Adrenal gland (tissue), 12 donors: ENCODE measurements around the gene KIR2DL4. TPM values are rescaled to one million over a fixed set of nuclear protein-coding genes. Genes with fewer than 3 reads are reported as not detected.
"Not testable (repeated sequence)": the region's sequence is repeated elsewhere in the genome, so short reads cannot be mapped to it uniquely, and the experiment has no call there.

Source experiments
- DNase-seq, 7 donors: peaks; one replicate each; pipeline ENCODE4 v3.0.0-alpha.2; 2019 to 2020
- H3K27ac ChIP-seq, 5 donors: fragments of 200-600 bp; sonication (generic) in 4 of 5; 1 replicate in 3 of 5; 2 replicates in 2 of 5; pipeline versions ENCODE4 v1.5.1 to v1.8.0; 2016 to 2020; ENCODE audit warnings: mild to moderate bottlenecking in 1 of 5
- H3K27me3 ChIP-seq: fragments of 200-600 bp; 2 replicates; pipeline ENCODE4 v1.8.0; 2021
- H3K36me3 ChIP-seq, 2 donors: fragments of 200-600 bp; replicated peaks in 1 of 2; 1 replicate in 1 of 2; 2 replicates in 1 of 2; pipeline versions ENCODE4 v1.5.1 to v1.8.0; 2018 to 2022
- H3K4me1 ChIP-seq, 2 donors: fragments of 200-600 bp; replicated peaks in 1 of 2; 1 replicate in 1 of 2; 2 replicates in 1 of 2; pipeline versions ENCODE4 v1.5.1 to v1.8.0; 2018 to 2021
- H3K4me3 ChIP-seq, 4 donors: fragments of 200-600 bp; sonication (generic) in 3 of 4; one replicate each; pipeline ENCODE4 v1.5.1; 2016 to 2018
- H3K9me3 ChIP-seq, 3 donors: fragments of 200-600 bp; sonication (generic) in 1 of 3; replicated peaks in 1 of 3; 1 replicate in 2 of 3; 2 replicates in 1 of 3; pipeline versions ENCODE4 v1.5.1 to v1.8.0; 2016 to 2021
- CTCF ChIP-seq, 6 experiments: fragments of 450-650 bp in 4 of 6; fragments of 200-600 bp in 2 of 6; sonication (generic) in 1 of 6; IDR thresholded peaks; 1 replicate in 5 of 6; 2 replicates in 1 of 6; pipeline versions ENCODE4 v1.5.1 to v1.8.0; 2016 to 2021; ENCODE audit warnings: antibody characterized with exemption in 6 of 6, mild to moderate bottlenecking in 2 of 6, moderate library complexity in 1 of 6
- POLR2A ChIP-seq, 2 donors: fragments of 450-650 bp; IDR thresholded peaks; one replicate each; pipeline ENCODE4 v1.6.1; 2017; ENCODE audit warnings: antibody characterized with exemption in 2 of 2, mild to moderate bottlenecking in 2 of 2, moderate library complexity in 1 of 2
- WGBS, 4 donors: extraction: QIAGEN DNeasy Blood & Tissue Kit in 2 of 4; methylation state at CpG; one replicate each; pipeline versions ENCODE4 v1.1.5 to v1.1.7; 2013 to 2017; 5-methylcytosine and 5-hydroxymethylcytosine counted together
- intact Hi-C, 2 donors: fragments of 100-400 bp; cut with DNase I; formaldehyde crosslinking; loops; one replicate each; pipeline versions ENCODE4 v1.14.1 to v1.15.0; 2022 to 2023
- polyA plus RNA-seq, 3 donors: library from polyadenylated mRNA; stranded (reverse); fragments of 200-250 nt in 2 of 3; fragments of 350-450 nt in 1 of 3; fragmentation: Illumina TruSeq in 1 of 3; extraction: RNeasy Lipid Tissue Mini Kit (QIAGEN cat#74804) in 1 of 3; gene quantifications; one replicate each; pipeline ENCODE4 v1.2.3, GENCODE V29; 2013 to 2014
- total RNA-seq, 9 donors: library from RNA; depleted of rRNA in 4 of 9; stranded (reverse); fragments of >200 nt in 4 of 9; fragments of 120-200 nt in 1 of 9; fragmentation: NEBNext Ultra II Directional in 1 of 9; extraction: Animal tissue kit (Norgen Biotek cat#: 25700) in 1 of 9; gene quantifications; one replicate each; pipeline versions ENCODE4 v1.1.0 to v1.2.4, GENCODE V29; 2013 to 2023
- donor health status: healthy with polysubstance abuse.
- donor health status: Bipolar disorder and iron deficiency.
- donor health status: DM: yes; HTN: yes; CAD: no.
- donor health status: DM: no; HTN: no; CAD: no.
- donor health status: DM: no; HTN: no; CAD: no.
- donor health status: DM: yes; HTN: yes; CAD: no.

KIR2DL4 gene
- total and polyA plus RNA-seq, 12 donors: 0.07 to 0.36 (median 0.32) TPM; not detected in 8

GRCh38 chr19:54817670-54818536 is 14.5 kb downstream of the KIR2DL4 start:
- Histone ChIP-seq H3K4me3 (no peak overlapping the region), H3K27ac (no peak overlapping the region), H3K9me3 (no peaks in the 10 kb centered on the region), H3K27me3 (no peaks in the 10 kb centered on the region), H3K36me3 (no peaks in the 10 kb centered on the region), H3K4me1 (no peaks in the 10 kb centered on the region)
- intact Hi-C loops: no loop called here
- 77 to 84% (median 81%) methylated on average over 11 to 15 of the region's 15 CpGs for WGBS, 4 donors
- no peak for DNase-seq
- TF ChIP-seq CTCF (IDR thresholded peaks at IDR 0.05) (no peak), POLR2A (IDR thresholded peaks at IDR 0.05) (no peak)

DNA sequence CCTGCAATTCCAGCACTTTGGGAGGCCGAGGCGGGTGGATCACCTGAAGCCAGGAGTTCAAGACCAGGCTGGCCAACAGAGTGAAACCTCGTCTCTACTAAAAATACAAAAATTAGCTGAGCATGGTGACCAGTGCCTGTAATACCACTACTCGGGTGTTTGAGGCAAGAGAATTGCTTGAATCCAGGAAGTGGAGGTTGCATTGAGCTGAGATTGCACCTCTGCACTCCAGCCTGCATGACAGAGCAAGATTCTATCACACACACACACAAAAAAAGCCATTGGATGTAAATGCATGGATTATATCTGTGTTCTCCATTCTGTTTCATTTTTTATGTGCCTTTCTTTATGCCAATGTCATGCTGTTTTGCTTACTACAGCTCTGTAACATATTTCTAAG is 21.0 kb downstream of the KIR2DL4 start:
- H3K9me3 ChIP-seq, H3K27ac ChIP-seq, H3K36me3 ChIP-seq, DNase-seq, H3K4me1 ChIP-seq, intact Hi-C loops, H3K4me3 ChIP-seq, H3K27me3 ChIP-seq: not testable (repeated sequence)
- 49 to 72% (median 54%) methylated on average over 2 to 4 of the region's 4 CpGs for WGBS, 4 donors

GRCh38 chr19:54825326-54825725 is 21.9 kb downstream of the KIR2DL4 start:
- H3K27me3 ChIP-seq: not testable (repeated sequence)
- 38 to 54% (median 51%) methylated on average over 6 to 7 of the region's 7 CpGs for WGBS, 4 donors

GRCh38 chr19:54828064-54828463 is 24.7 kb downstream of the KIR2DL4 start:
- H3K4me3 ChIP-seq, H3K36me3 ChIP-seq, H3K27ac ChIP-seq, H3K9me3 ChIP-seq, H3K27me3 ChIP-seq, intact Hi-C loops, H3K4me1 ChIP-seq, DNase-seq: not testable (repeated sequence)
- WGBS, 4 donors: 62 to 67% (median 64%) methylated on average over 6 to 8 of the region's 8 CpGs

More at GRCh38 chr19:54825326-54825725, 21.9 kb downstream of the KIR2DL4 start:
- H3K4me3 ChIP-seq, H3K9me3 ChIP-seq, DNase-seq, H3K4me1 ChIP-seq, H3K27ac ChIP-seq, intact Hi-C loops, H3K36me3 ChIP-seq: not testable (repeated sequence)

DNA sequence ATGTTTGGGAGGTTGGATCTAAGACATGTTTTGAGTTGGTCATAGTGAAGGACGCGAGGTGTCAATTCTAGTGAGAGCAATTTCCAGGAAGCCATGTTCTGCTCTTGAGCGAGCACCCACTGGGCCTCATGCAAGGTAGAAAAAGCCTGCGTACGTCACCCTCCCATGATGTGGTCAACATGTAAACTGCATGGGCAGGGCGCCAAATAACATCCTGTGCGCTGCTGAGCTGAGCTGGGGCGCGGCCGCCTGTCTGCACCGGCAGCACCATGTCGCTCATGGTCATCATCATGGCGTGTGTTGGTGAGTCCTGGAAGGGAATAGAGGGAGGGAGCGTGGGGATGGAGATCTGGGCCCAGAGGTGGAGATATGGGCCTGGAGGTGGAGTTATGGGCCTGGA is 29.1 kb downstream of the KIR2DL4 start, which contains the start of gene KIR2DS4:
Gene KIR2DS4, plus strand, starts transcription at position 181 of the 400 bp plus-strand sequence.
- H3K36me3 ChIP-seq, DNase-seq, intact Hi-C loops, H3K27me3 ChIP-seq, H3K4me3 ChIP-seq, H3K4me1 ChIP-seq, H3K27ac ChIP-seq, H3K9me3 ChIP-seq: not testable (repeated sequence)
- 84 to 95% (median 90%) methylated on average over 6 to 14 of the region's 14 CpGs for WGBS, 4 donors

- intact Hi-C loops, H3K27ac ChIP-seq, H3K4me1 ChIP-seq, H3K4me3 ChIP-seq, H3K36me3 ChIP-seq, H3K9me3 ChIP-seq, H3K27me3 ChIP-seq, DNase-seq: not testable (repeated sequence)
- WGBS, 4 donors: 66 to 100% (median 75%) methylated on average over 1 to 5 of the region's 5 CpGs
Observed at GRCh38 chr19:54835126-54835525, 31.7 kb downstream of the KIR2DL4 start.

- WGBS, 4 donors: 28 to 49% (median 48%) methylated on average over 2 of the region's 2 CpGs; no CpG with 5 or more reads in 1 of the 4 donors
- H3K27ac ChIP-seq, H3K9me3 ChIP-seq, H3K4me1 ChIP-seq, intact Hi-C loops, H3K4me3 ChIP-seq, H3K27me3 ChIP-seq, DNase-seq, H3K36me3 ChIP-seq: not testable (repeated sequence)
Observed at GRCh38 chr19:54837522-54837921, 34.1 kb downstream of the KIR2DL4 start.

DNA sequence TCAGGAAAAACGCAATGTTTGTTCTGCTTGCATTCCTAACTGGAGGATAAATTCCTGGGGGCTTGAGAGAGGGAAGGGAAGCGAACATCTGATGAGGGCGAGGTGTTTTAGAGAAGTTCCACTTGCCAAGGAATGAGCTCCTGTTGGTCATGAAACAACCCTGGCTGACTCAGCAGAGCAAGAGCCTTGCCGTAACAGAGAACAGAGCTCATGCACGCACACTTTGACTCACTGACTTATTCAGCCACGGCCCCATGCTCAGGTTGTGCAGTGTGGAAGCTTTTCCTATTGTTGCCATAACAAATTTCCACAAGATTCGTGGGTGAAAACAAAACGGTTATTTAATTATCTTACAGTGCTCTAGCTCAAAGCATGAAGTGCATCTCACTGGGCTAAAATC is 39.8 kb downstream of the KIR2DL4 start:
- WGBS, 4 donors: 53 to 64% (median 60%) methylated on average over 8 of the region's 8 CpGs
- intact Hi-C loops, H3K4me1 ChIP-seq: not testable (repeated sequence)

DNA sequence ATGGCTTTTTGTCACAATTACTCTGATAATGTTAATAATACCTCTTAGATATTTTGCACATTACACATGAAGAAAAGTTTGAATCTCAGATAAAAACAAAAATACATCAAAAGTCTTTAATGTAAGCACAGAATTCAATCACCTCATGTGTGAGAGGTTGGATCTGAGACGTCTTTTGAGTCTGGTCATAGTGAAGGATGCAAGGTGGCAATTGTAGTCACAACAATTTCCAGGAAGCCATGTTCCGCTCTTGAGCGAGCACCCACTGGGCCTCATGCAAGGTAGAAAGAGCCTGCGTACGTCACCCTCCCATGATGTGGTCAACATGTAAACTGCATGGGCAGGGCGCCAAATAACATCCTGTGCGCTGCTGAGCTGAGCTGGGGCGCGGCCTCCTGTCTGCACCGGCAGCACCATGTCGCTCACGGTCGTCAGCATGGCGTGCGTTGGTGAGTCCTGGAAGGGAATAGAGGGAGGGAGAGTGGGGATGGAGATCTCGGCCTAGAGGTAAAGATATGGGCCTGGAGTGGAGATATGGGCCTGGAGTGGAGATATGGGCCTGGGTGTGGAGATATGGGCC is 46.7 kb downstream of the KIR2DL4 start, which contains the start of gene KIR3DL2:
Gene KIR3DL2, plus strand, starts transcription at position 383 of the 580 bp plus-strand sequence. Its CDS starts 33 bp downstream, at position 416.
- DNase-seq, H3K9me3 ChIP-seq, H3K27ac ChIP-seq, H3K27me3 ChIP-seq, H3K4me1 ChIP-seq, H3K4me3 ChIP-seq, intact Hi-C loops, H3K36me3 ChIP-seq: not testable (repeated sequence)
- whole genome bisulfite sequencing, 4 donors: 80 to 89% (median 82%) methylated on average over 16 of the region's 16 CpGs

More for the DNA sequence above, 39.8 kb downstream of the KIR2DL4 start:
- not testable (repeated sequence) for H3K4me3 ChIP-seq, H3K9me3 ChIP-seq, H3K27me3 ChIP-seq, H3K36me3 ChIP-seq, H3K27ac ChIP-seq, DNase-seq
